Heart left ventricle (tissue), 13 donors: ENCODE data around the gene EXOC3L4.

Experiments used
- POLR2A ChIP-seq, 2 donors: fragments of 450-650 bp; IDR thresholded peaks; one replicate each; pipeline ENCODE4 v1.6.1; 2017; ENCODE audit warnings: antibody characterized with exemption in 2 of 2, mild to moderate bottlenecking in 2 of 2, moderate library complexity in 2 of 2
- TF ChIP-seq, protein P1 (sequence below), 12 donors: fragments of 200-600 bp; sonication (generic) in 4 of 12; IDR thresholded peaks; one replicate each; pipeline versions ENCODE4 v1.5.0 to v1.8.0; 2018 to 2022; ENCODE audit warnings: antibody characterized with exemption in 12 of 12, mild to moderate bottlenecking in 5 of 12
- donor health status: ischemic (EF 13 %, LVEDD 7.1; RV severe dilation, severe dysfunction).
- donor health status: DM: no; HTN: yes; CAD: no.
- donor health status: DM: no; HTN: no; CAD: no.
- donor health status: ischemic (EF 25% LVEDD 6.9; RV normal size, moderate dysfunction).
- donor health status: ischemic (EF 25% LVEDD 5.7; RV mildly dilated, moderate dysfunction).
- donor health status: ischemic (EF 35%, LVEDD 5.7; RV mildly dilated, moderate dysfunction).
- donor health status: nonischemic (EF 11% LVEDD 7.7; RV severe dilation, severe dysfunction).
- donor health status: DM: yes; HTN: yes; CAD: no.
- donor health status: PGD.
- donor health status: ischemic (EF 29% LVEDD 5.4; RV normal size, mild dysfunction).
- donor health status: nonischemic (EF 23%, LVEDD 6.1; RV moderate dilation, normal function).

- TF ChIP-seq, protein P1, sequence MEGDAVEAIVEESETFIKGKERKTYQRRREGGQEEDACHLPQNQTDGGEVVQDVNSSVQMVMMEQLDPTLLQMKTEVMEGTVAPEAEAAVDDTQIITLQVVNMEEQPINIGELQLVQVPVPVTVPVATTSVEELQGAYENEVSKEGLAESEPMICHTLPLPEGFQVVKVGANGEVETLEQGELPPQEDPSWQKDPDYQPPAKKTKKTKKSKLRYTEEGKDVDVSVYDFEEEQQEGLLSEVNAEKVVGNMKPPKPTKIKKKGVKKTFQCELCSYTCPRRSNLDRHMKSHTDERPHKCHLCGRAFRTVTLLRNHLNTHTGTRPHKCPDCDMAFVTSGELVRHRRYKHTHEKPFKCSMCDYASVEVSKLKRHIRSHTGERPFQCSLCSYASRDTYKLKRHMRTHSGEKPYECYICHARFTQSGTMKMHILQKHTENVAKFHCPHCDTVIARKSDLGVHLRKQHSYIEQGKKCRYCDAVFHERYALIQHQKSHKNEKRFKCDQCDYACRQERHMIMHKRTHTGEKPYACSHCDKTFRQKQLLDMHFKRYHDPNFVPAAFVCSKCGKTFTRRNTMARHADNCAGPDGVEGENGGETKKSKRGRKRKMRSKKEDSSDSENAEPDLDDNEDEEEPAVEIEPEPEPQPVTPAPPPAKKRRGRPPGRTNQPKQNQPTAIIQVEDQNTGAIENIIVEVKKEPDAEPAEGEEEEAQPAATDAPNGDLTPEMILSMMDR (IDR thresholded peaks at IDR 0.05), result no peak
- no peak for TF ChIP-seq POLR2A (IDR thresholded peaks at IDR 0.05)
These were observed 49.6 kb downstream of the EXOC3L4 start for GRCh38 chr14:103144085-103144484.
